HepG2 (cell line): ENCODE measurements around the gene ZNF213. TPM values are rescaled to one million over a fixed set of nuclear protein-coding genes. Genes with fewer than 3 reads are reported as not detected.
A peak's percentile ranks its signal among the peaks of the same experiment; 100 is the strongest.

ENCODE experiments used
- ATF7-NPFF ChIP-seq: sonication (generic); formaldehyde crosslinking; IDR thresholded peaks from 2 replicates; pipeline ENCODE4 v1.8.1; 2023; ENCODE audit warnings: mild to moderate bottlenecking, low read depth, missing genetic modification reagents, moderate library complexity
- ELK4 ChIP-seq: sonication (generic); formaldehyde crosslinking; IDR thresholded peaks from 2 replicates; pipeline ENCODE4 v1.9.0; 2021; ENCODE audit warnings: missing genetic modification reagents, borderline replicate concordance
- FOXK2 ChIP-seq: fragments of 450-650 bp; IDR thresholded peaks from 2 replicates; pipeline ENCODE4 v1.6.1; 2016
- HNRNPH1 ChIP-seq: fragments of 200-400 bp; formaldehyde crosslinking; optimal IDR thresholded peaks from 2 replicates; pipeline ENCODE3; 2017; ENCODE audit warnings: mild to moderate bottlenecking, low read depth, low read length
- JDP2 ChIP-seq: sonication (generic); formaldehyde crosslinking; IDR thresholded peaks from 2 replicates; pipeline ENCODE4 v1.8.1; 2022; ENCODE audit warnings: missing genetic modification reagents, borderline replicate concordance
- MLLT10 ChIP-seq: sonication (generic); formaldehyde crosslinking; IDR thresholded peaks from 2 replicates; pipeline ENCODE4 v1.4.0; 2020; ENCODE audit warnings: missing genetic modification reagents
- PBX2 ChIP-seq: IDR thresholded peaks from 2 replicates; pipeline ENCODE4 v1.6.1; 2016; ENCODE audit warnings: control low read depth
- PCBP1 ChIP-seq: fragments of 200-400 bp; formaldehyde crosslinking; IDR thresholded peaks from 2 replicates; pipeline ENCODE4 v1.6.1; 2017; ENCODE audit warnings: mild to moderate bottlenecking, low read depth, low read length, borderline replicate concordance
- PHF21A ChIP-seq: sonication (generic); formaldehyde crosslinking; IDR thresholded peaks from 2 replicates; pipeline ENCODE4 v1.5.0; 2020; ENCODE audit warnings: mild to moderate bottlenecking, missing genetic modification reagents
- POLR2A ChIP-seq, 2 experiments: IDR thresholded peaks; 2 replicates each; pipeline ENCODE4 v1.6.1; 2011; ENCODE audit warnings: low read depth in 2 of 2, low read length in 2 of 2, mild to moderate bottlenecking in 1 of 2, moderate library complexity in 1 of 2; ENCODE audit not compliant: insufficient read depth in 1 of 2
- THAP11 ChIP-seq: IDR thresholded peaks from 2 replicates; pipeline ENCODE4 v1.6.1; 2016; ENCODE audit warnings: missing biosample characterization, missing genetic modification reagents
- THAP9 ChIP-seq: sonication (generic); formaldehyde crosslinking; IDR thresholded peaks from 2 replicates; pipeline ENCODE4; 2020; ENCODE audit warnings: missing genetic modification reagents, mild to moderate bottlenecking, borderline replicate concordance
- TRIM24 ChIP-seq: sonication (generic); formaldehyde crosslinking; IDR thresholded peaks from 2 replicates; pipeline ENCODE4 v1.8.0; 2022; ENCODE audit warnings: mild to moderate bottlenecking, missing genetic modification reagents
- ZFYVE20 ChIP-seq: sonication (generic); formaldehyde crosslinking; IDR thresholded peaks from 2 replicates; pipeline ENCODE4 v1.8.0; 2023; ENCODE audit warnings: low read depth, mild to moderate bottlenecking, moderate library complexity, missing genetic modification reagents, borderline replicate concordance
- ZNF20 ChIP-seq: sonication (generic); formaldehyde crosslinking; IDR thresholded peaks from 2 replicates; pipeline ENCODE4 v1.4.0; 2020; ENCODE audit warnings: mild to moderate bottlenecking, moderate library complexity, missing genetic modification reagents
- ZNF260 ChIP-seq: sonication (generic); formaldehyde crosslinking; IDR thresholded peaks from 2 replicates; pipeline ENCODE4 v1.4.0; 2020; ENCODE audit warnings: missing genetic modification reagents, low read depth, mild to moderate bottlenecking, borderline replicate concordance
- ZNF343 ChIP-seq: sonication (generic); formaldehyde crosslinking; IDR thresholded peaks from 2 replicates; pipeline ENCODE4 v1.4.0; 2020; ENCODE audit warnings: mild to moderate bottlenecking, missing genetic modification reagents
- ZNF468 ChIP-seq: sonication (generic); formaldehyde crosslinking; IDR thresholded peaks from 2 replicates; pipeline ENCODE4 v1.8.0; 2022; ENCODE audit warnings: mild to moderate bottlenecking, moderate library complexity, missing genetic modification reagents
- ZNF558 ChIP-seq: sonication (generic); formaldehyde crosslinking; IDR thresholded peaks from 2 replicates; pipeline ENCODE4 v1.9.0; 2022; ENCODE audit warnings: mild to moderate bottlenecking, missing genetic modification reagents, borderline replicate concordance
- ZNF614 ChIP-seq: IDR thresholded peaks from 2 replicates; pipeline ENCODE4 v1.6.1; 2018; ENCODE audit warnings: missing biosample characterization, missing genetic modification reagents, inconsistent platforms, borderline replicate concordance
- ZNF766 ChIP-seq: sonication (generic); formaldehyde crosslinking; IDR thresholded peaks from 2 replicates; pipeline ENCODE4 v1.5.0; 2020; ENCODE audit warnings: missing genetic modification reagents, borderline replicate concordance
- ZNF780A ChIP-seq: sonication (generic); formaldehyde crosslinking; IDR thresholded peaks from 2 replicates; pipeline ENCODE4 v1.8.0; 2022; ENCODE audit warnings: mild to moderate bottlenecking, missing genetic modification reagents, moderate library complexity
- polyA plus RNA-seq, 8 experiments: library from polyadenylated mRNA; depleted of rRNA in 3 of 8; stranded (reverse) in 7 of 8; unstranded in 1 of 8; fragments of >200 nt; fragmentation: Illumina TruSeq in 4 of 8; extraction: Trizol in 4 of 8; gene quantifications; 2 replicates each; pipeline versions ENCODE4 v1.2.1 to v1.2.3, GENCODE V29; 2011 to 2016; ENCODE audit warnings: low read depth in 4 of 8, missing spikeins in 1 of 8, mixed read lengths in 1 of 8; ENCODE audit not compliant: insufficient read depth in 1 of 8
- total RNA-seq, 5 experiments: library from RNA; depleted of rRNA; stranded (reverse); fragments of >200 nt; fragmentation: Illumina TruSeq; extraction: Trizol; gene quantifications; 2 replicates each; pipeline ENCODE4 v1.2.3, GENCODE V29; 2016; ENCODE audit warnings: low read depth in 1 of 5
- TF ChIP-seq, protein P1 (sequence below): sonication (generic); formaldehyde crosslinking; IDR thresholded peaks from 2 replicates; pipeline ENCODE4 v1.8.0; 2022; ENCODE audit warnings: low read depth, missing genetic modification reagents

The ZNF213 gene
- total and polyA plus RNA-seq, 2 of the 13 experiments (the other 11 are each of a cell fraction or from before 2014, with no cell fraction given), result 0.59 to 0.97 TPM

GRCh38 chr16:3134338-3135125, at the start of gene ZNF213 (continued):
- TF ChIP-seq ELK4 (CRISPR knock-in tag) (no peak), ZNF614 (CRISPR knock-in tag) (peak; percentile 27; the same call in 1 of the 2 replicates), ZNF766 (CRISPR knock-in tag) (no peak), FOXK2 (no peak), THAP11 (peak; percentile 92), JDP2 (no peak), ATF7-NPFF (CRISPR knock-in tag) (0 out of 2 replicates have a peak, but pooled peaks have one; percentile 21), ZFYVE20 (no peak), MLLT10 (CRISPR knock-in tag) (no peak), TRIM24 (CRISPR knock-in tag) (no peak), HNRNPH1 (no peak), ZNF20 (CRISPR knock-in tag) (no peak), PBX2 (CRISPR knock-in tag) (no peak), ZNF468 (CRISPR knock-in tag) (no peak), ZNF260 (CRISPR knock-in tag) (no peak), PCBP1 (no peak), PHF21A (CRISPR knock-in tag) (0 out of 2 replicates have a peak, but pooled peaks have one; percentile 25), ZNF343 (no peak), THAP9 (CRISPR knock-in tag) (peak; percentile 89; the same call in 1 of the 2 replicates), POLR2A (IDR thresholded peaks at IDR 0.05; ENCODE audit: insufficient read depth in 1 of 2, low read depth in 2 of 2, low read length in 2 of 2) (peak in 1 of 2 experiments; percentile 84; a peak in 3 of 4 replicates), ZNF558 (CRISPR knock-in tag) (no peak), ZNF780A (CRISPR knock-in tag) (no peak)
- TF ChIP-seq, protein P1, sequence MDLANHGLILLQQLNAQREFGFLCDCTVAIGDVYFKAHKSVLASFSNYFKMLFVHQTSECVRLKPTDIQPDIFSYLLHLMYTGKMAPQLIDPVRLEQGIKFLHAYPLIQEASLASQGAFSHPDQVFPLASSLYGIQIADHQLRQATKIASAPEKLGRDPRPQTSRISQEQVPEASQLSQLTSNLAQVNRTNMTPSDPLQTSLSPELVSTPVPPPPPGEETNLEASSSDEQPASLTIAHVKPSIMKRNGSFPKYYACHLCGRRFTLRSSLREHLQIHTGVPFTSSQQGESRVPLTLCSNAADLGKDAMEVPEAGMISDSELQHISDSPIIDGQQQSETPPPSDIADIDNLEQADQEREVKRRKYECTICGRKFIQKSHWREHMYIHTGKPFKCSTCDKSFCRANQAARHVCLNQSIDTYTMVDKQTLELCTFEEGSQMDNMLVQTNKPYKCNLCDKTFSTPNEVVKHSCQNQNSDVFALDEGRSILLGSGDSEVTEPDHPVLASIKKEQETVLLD (CRISPR knock-in tag), result peak; percentile 83; the same call in 1 of the 2 replicates
